ENCODE data around the gene ANGPTL2.
A peak's percentile ranks its signal among the peaks of the same experiment; 100 is the strongest.
"Not testable (repeated sequence)": the region's sequence is repeated elsewhere in the genome, so short reads cannot be mapped to it uniquely, and the experiment has no call there.

The ANGPTL2 gene, protein sequence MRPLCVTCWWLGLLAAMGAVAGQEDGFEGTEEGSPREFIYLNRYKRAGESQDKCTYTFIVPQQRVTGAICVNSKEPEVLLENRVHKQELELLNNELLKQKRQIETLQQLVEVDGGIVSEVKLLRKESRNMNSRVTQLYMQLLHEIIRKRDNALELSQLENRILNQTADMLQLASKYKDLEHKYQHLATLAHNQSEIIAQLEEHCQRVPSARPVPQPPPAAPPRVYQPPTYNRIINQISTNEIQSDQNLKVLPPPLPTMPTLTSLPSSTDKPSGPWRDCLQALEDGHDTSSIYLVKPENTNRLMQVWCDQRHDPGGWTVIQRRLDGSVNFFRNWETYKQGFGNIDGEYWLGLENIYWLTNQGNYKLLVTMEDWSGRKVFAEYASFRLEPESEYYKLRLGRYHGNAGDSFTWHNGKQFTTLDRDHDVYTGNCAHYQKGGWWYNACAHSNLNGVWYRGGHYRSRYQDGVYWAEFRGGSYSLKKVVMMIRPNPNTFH

DNA sequence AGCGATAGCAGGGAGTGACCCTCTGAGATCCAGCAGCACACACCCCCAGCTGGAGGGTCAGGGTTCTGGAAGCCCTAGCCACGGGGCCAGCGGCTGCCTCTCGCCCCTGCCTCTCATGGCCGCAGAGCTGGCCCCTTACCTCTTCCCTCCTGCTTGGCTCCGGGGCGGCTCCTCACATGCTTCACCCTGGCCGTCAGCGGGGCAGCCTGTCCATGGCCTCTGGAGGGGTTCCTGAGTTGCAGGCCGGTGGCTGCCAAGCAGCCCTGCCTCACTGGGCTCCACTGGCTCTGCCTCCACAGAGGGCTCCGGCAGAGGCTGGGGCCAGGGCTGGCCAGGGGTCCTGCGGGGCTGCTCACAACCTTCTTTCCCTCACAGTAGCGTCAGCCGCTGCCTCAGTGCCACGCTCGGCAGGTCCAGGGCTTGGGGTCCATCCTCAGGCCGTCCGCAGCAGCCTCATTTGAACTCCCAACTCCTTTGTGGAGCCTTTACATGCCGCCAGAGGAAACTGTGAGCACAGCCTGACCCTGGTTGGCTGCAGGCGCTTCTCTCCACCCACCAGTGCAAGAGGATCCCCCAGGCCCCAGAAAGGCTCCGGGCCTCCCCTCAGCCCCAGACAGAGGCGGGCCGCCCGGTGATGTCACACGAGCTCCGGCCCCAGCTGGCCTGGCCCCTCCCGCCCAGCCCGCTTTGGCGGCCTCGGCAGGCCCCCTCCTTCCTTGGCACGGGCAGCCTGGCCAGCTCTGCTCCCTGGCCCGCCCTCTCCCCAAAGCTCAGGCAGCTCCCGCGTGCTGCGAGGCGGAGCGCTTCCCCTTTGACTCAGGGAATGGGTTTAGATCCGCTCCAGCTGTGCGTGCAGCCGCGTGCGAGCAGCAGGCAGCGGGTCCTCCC, at the start of gene ANGPTL2:
TSS of gene ANGPTL2 (minus strand) at position 460 of the 888 bp plus-strand sequence. CDS start 13,904 bp downstream, outside the sequence.
- DNase-seq, result peak; percentile 3 to 13

DNA sequence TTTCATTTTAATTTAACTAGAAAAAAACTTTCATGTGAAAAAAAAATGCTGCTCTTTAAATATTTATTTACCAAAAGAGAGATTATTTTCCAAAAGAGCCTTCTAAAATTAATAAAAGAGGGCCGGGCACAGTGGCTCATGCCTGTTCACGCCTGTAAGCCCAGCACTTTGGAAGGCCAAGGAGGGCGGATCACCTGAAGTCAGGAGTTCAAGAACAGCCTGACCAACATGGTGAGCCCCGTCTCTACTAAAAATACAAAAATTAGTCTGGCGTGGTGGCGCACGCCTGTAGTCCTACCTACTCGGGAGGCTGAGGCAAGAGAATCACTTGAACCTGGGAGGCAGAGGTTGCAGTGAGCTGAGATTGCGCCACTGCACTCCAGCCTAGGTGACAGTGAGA, 48.9 kb upstream of the ANGPTL2 start:
- DNase-seq, result not testable (repeated sequence)

DNA sequence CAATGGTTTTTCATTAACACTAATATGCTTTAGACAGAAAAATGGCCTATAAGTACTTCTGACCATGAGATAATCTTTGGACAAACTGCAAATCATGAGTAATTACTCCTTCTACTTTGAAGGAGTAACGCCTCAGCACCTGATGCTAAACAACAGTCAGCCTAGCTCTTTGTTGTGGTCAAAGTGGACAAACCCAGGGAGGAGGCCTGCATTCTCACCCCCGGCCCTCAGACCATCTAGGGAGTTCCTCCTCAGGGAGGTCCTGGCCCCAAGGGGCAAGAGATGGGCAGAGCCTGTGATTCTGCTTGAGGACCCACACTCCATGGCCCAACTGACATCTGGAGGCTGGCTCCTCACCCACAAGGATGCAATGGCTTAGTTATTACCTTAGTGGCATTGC, 48.2 kb upstream of the ANGPTL2 start:
- no peak for DNase-seq

DNA sequence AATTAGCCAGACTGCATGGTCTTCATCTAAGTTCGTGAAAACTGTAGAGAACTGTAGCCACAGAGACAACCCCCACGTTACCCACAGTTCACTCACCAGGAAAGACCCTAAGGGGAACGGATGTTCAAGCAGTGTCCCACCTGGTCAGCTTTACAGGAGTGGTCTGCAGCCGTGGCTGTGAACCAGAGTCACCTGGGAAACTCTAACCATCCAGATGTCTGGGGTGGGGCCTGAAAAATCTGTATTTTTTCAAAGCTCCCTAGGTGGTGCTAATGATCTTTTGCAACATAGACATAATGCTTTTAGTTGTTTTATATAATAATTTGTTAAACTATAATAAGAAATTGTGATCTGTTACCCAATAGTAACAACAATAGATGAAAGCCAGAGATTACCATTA, 47.7 kb upstream of the ANGPTL2 start:
- DNase-seq, result no peak

DNA sequence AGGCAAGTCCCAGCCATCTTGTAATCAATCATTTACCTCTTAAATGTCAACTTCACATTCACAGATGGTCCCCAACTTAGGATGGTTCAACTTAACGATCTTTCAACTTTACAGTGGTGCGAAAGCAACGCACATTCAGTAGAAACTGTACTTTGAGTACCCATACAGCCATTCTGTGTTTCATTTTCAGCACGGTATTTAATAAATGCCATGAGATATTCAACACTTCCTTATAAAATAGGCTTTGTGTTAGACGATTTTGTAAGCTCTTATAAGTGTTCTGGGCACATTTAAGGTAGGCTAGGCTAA, 47.1 kb upstream of the ANGPTL2 start:
- no peak for DNase-seq

DNA sequence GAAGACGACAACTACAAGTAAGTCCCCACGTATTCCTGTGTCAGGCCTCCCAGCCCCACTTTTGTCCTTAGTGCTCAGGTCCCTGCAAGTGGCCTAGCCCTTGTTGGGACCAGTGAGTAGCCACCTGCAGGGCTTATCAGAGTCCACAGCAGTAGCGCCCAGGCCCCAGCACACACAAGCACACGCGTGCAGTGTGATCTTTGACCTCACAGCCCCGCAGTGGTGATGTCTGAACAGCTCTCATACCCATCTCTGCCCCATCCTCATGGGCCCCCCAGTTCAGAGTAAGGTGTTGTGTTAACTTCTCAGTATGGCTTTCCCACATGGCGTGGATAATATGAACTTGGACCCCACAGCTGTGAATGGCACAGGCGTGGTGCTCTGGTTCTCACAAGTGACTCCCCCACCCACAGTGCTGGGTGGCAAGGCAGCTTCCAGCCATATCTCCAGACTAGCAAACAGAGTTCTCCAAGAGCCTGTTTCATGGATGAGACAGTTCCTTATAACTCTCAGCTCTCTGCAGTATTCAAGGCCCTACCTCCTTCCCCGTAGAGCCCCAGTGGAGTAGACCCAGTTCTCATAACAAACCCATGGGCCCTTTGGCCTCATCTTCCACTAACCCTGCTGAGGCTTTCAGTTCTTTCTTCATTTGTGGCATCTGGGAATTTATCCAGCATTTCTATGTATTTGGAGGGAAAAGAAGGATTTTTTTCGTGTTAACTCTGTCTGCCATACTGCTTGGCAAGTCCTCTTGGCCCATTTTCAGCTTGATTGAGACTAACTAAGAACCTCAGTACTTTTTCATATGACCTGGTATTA, 46.5 kb upstream of the ANGPTL2 start:
- DNase-seq, result no peak

DNA sequence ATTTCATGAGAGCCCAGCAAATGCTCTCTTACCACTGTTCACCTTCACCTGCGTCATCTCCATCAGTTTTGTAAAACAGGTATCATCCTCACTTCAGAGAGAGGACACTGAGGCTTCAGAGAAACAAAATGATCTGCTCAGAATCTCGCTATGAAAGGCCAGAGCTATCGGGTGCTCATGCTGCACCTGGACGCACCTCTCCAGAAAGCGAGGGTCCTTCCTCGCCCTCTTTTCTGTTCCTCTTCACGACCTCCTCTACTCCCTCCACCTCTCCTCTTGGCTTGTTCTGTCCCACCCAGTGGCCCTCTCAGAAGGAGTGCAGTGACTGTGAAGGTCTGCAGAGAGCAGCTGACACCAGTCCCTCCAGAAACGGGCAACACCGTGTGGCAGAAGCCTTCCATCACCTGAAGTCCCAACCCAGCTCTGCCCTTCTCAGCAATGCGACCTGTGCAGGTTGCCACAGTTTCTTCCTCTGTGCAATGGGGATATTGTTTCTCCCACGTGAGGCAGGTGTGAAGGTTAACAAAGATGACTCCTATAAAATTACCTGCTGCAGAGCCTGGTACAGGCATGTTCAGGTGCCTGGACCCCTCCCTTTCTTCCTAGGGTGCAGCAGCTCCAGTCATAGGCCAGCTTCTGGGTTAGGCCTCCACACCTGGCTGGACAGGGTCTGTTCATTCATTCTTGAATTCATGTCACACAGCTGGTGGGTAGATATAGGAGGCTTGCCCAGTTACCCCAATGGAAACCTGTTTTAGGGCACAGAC, 45.3 kb upstream of the ANGPTL2 start:
- no peak for DNase-seq

DNA sequence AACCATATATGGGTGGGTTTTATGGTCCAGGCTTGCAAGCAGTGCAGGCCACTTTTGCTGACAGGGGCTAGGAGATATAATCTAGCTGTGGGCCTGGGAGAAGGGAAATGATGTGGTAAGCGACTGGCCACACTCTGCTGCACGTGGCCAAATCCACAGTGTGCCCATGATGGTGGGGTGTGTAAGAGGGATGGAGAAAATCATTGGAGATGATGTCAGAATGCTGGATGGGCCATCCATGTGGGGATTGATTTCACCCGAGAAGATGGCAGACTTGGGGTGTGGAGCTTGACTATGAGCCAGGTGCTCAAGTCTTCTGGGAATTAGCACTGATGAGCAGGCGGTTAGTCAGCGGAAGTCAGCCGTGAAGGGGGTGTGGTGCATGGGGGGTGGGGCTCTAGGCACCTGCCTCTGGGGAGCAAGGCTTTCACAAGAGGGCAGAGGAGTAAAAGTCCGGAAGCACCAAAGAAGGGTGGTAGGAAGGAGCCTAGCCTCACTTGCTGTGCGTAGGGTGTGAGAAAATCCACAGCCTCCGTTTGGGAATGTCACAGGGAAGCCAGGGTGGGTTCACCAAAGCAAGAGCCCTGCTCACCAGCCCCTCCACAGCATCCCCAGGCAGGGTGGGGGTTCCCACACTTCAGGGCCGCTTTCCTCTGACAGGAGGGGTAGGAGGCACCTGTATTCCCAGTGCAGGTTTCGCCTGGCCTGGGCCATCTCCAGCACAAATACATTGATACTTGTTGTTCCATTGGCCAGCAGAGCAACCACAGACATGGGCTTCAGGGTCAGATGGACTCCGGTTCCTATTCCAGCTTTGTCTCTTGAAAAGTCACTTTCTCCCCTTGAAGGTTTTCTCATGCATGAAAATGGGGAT, 44.5 kb upstream of the ANGPTL2 start:
- DNase-seq, result no peak

DNA sequence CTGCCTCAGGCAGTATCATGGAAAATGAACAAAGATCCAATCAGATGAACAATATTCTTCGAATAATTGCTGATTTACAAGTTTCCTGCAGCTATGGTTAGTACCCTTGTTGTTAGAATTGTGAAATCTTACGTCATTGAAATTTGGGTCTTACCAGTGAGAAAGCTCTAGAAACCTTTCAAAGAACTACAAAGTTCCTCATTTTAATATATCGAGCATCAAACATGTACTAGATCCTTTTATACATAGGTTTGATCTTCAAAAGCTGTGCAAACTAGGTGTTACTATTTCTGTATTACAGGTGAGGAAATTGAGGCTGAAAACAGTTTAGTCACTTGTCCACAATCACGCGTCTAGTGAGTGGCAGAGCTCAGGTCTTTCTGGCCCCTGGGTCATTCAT, 43.7 kb upstream of the ANGPTL2 start:
- no peak for DNase-seq

DNA sequence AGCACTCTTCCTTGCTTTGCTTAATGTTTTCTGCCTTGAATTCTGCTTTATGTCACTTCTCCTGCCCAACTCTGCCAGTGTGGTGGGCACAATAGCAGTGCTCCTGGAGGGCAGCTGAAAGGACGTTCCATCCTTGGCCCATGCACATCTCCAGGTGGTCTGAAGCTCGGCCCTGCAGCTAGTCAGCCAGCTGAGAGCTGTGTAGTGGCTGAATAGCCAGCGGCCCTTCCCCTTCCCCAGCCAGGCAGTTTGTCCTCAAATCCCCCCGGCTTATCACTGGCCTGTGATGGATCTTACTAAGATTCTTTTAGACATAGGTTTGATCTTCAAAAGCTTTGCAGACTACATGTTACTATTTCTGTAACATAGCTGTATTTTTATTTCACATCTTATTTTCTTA, 42.7 kb upstream of the ANGPTL2 start:
- DNase-seq, result no peak

DNA sequence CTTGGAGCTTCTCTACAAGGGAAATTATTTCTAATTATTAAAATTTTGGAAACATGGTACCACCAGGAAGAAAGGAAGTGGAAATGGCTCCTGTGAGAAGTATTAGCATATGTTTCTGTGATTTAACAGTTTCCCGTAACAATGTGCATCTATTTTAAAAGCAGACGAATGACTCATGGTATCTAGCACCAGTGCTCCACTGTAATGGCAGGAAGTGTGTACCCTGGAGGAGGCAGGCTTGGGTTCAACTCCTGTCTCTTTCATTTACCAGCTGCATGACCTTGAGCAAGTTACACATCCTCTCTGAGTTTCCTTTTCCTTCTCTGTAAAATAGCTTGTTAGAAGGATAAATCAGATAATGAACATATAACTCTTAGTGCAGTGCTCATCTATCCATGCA, 41.0 kb upstream of the ANGPTL2 start:
- DNase-seq, result no peak

DNA sequence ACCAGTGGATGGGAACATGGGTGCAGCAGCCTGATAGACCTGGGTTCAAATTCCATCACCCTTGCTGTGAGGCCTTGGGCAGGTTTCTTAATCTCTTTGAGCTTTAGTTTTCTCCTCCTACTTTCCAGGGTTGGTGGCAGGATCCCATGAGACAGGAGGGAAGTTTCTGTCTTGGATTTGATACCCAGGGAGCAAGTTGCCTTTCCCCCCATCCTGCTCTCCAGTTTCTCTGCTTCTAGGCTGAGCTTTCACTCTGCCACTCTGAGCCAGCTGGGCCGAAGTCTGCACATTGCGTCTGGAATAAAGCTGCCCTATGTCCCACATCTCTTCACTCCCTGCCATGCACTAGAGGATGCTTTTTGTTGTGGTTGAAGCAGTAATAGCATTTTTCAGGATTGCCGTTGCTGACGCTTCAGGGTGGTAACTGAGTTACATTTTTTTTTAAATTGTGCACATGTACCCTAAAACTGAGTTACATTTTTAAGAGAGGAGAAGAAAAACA, 40.5 kb upstream of the ANGPTL2 start:
- no peak for DNase-seq

DNA sequence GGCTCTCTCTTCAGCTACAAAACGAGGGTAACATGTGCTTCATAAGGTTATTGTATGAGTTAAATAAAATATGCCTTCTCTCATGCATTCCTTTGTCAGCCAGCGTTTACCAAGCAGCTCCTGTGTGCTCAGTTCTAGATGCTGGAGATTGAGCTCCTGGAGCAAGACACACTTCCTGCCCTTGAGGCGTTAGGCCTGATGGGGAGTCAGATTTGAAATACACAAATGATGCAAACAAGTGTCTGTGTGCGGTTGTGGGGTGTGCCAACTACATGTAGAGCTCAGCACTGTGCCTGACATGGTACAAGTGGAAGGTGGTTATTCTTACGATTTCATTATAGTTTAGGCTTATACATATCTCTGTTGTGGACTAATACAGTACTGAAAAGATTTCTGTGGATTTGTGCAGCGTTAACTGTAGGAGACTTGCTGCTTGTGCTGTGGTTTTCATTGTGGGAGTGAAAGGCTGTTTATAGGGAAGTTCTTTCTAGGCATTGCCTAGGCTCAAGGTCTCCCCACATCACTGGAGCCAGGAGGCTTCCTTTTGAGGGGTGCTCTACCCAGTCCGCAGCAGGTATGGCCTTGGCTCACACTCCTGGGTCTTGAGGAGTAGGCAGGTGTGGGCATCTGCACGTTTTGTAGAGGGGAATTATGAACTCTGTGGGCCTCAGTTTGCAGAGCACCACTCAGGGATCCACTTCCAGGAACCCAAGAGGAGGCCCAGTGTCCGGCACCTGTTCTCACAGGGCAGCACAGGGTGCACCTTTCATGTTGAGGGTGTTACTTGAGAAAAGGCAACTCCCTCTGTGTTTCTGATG, 39.8 kb upstream of the ANGPTL2 start:
- peak; percentile 11 to 31 for DNase-seq

DNA sequence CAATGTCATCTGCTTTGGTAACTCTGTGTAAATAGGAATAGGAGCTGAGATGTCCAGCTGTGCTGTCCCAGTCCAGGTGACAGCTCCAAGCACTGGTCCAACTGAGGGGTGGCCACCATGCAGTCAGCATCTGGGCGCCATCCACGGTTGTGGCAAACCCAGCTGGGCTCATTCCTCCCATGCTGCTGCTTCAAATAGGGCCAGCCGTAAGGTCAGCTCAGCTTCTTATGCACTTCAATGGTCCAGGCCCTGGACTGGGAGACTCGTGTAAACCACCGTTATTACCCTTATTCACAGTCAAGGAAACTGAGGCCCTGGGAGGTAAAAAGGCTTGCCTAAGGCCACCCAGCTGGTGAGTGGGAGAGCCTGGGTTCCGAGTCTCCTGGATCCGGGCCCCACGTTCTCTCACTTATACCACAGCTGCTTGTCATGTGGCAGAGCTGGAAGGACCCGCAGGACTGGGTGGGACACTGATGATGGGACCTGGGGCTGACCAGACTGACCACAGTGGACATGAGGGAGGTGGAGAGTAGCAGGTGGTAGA, 38.7 kb upstream of the ANGPTL2 start:
- no peak for DNase-seq

DNA sequence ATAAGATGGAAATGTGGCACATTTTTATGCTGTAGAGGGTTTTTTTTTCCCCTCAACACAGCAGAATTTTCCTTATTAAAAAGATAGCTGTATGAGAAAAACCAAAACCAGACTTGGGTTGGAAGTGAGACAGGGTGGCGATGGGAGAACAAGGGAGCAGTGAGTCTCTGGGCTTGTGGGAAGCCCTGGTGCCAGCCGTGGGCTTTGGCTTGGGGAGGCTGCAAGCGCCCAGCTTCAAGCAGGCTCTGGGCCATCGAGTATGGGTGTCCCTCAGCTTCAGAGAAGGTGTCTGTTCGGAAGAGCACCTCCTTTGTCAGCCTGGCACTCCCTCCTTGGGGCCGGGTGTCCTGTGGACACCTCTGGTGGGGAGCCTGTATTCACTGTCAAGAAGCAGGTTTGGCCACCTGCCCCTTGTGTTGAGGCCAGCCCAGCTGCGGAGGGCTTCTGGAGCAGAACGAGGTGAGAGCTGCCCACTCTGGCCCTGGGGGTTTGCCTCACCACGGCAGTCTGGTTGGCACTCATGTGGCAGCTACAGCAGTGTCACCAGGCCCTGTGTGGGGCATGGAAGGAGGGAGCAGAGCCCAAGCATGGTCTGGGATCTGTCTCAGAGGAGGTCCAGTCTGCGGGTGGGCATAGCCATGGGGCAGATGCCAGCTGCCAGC, 37.6 kb upstream of the ANGPTL2 start:
- DNase-seq, result no peak

DNA sequence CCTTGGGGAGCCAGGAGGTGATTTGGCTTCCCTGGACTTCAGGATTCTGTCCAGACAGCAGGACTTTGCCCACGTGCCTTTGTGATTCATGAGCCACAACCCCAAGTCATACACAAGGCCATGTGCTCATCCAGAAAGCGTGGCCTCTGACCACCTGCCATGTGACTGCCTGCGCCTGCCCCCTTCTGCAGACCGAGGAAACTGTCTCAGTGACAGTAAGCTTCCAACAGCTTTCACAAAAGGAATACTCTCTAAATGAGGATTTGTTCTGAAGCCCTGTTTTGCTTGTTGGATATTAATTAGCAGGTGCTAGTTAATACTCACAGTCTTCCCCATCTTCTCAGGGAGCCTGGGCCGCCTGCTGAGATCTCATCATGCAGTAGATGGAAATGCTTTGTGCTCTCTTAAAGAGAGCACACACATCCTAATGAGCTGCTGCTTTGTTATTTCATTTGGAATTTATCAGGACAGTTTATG, 36.9 kb upstream of the ANGPTL2 start:
- DNase-seq, result no peak

DNA sequence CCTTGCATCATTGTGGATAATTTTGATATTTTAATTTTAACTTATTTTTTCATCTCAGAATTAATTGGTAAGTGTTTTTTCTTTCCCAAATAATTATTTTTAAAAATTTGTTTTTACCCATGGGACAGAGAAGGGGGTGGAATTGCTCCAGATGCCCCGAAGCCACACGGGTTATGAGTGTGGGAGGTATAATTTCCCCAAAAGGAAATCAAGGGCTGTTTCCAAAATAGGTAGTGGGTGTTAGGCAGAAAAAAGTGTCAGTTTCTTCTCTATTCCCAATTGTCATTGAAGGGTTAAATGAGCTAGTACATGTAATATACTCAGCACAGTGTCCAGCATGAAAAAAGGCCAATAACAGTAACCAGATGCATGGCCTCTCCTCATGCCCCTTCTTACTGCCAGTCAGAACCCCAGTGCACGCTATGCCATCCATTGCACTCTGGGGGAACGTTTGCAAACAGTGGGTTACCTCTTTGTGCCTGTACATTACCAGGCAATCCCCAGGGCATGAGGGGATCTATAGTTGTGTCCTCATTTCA, 36.4 kb upstream of the ANGPTL2 start:
- no peak for DNase-seq

DNA sequence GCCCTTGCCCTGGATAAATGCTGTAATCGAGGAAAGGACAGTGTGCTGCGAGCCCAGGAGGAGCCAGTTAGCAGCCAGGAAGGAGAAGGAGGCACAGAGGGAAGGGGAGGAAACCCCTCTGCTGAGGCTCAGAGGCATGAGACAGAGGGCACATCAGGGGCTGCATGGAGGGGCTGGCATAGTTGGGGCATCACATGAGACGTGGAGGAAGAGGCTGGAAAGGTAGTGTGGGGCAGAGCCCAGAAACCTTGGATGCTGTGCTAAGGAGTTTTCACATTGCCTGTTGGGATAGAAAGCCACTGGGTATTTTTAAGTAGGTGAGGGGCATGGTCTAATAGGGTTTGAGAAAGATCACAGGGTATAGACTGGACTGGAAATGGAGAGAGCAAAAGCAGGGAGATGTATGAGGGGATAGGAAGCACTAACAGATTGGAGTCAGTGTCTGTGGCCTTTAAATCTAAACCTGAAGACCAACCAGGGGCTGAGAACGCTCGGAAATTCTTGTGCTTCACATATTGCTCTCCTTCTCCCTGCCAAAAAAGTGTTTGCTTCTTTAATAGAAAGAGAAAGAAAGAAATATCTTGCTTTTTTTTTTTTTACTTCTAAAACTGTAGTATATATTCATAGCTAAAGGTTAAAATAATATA, 33.0 kb upstream of the ANGPTL2 start:
- DNase-seq, result no peak
